A673 (cell line): ENCODE measurements around the gene FAM163B.

Source experiments
- CTCF ChIP-seq: fragments of 300-800, 200-600 bp; sonication (generic); conservative IDR thresholded peaks from 2 replicates; pipeline ENCODE4 v1.5.1; 2017; ENCODE audit warnings: low read depth, mild to moderate bottlenecking, antibody characterized with exemption, low read length, moderate library complexity, mixed read lengths
- EZH2 ChIP-seq: fragments of 200-600 bp; sonication (generic); IDR thresholded peaks from 2 replicates; pipeline ENCODE4 v1.6.1; 2017; ENCODE audit warnings: borderline replicate concordance, low read depth, mild to moderate bottlenecking, mixed read lengths, antibody characterized with exemption, low read length; ENCODE audit not compliant: poor library complexity, severe bottlenecking

DNA sequence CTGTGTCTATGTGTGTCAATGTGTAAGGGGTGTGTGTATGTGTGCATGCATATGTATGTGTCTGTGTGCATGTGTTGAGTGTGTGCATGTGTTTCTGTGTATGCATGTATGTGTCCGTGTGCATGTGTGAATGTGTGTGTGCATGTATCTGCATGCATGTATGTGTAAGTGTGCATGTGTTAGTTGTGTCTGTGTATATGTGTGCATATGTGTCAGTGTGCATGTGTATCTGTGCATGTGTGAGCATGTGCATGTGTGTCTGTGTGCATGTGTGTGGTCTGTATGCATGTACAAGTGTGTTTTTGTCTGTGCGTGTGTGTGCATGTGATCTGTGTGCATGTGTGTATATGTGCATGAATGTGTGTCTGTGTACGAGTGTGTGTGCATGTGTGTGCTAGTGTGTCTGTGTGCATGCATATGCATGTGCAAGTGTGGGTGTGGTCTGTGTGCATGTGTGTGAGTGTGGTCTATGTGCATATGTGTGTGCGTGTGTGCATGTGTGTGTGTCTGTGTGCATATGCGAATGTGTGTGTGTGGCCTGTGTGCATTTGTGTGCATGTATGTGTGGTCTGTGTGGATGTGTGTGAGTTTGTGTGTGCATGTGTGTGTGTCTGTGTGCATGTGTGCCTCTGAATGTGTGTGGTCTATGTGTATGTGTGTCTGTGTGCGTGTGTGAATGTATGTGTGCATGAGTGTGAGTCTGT is 9.6 kb downstream of the FAM163B start:
- TF ChIP-seq CTCF (no peak), EZH2 (no peak)
